OCI-LY7 (cell line): Measurements from ENCODE around the gene CYP3A4.

Source experiments
- EZH2phosphoT487 ChIP-seq: fragments of 200-600 bp; sonication (generic); IDR thresholded peaks from 2 replicates; pipeline ENCODE4 v1.6.1; 2018; ENCODE audit warnings: low read depth, borderline replicate concordance, mild to moderate bottlenecking, mixed run types, antibody characterized with exemption, low read length, moderate library complexity, mixed read lengths
- TF ChIP-seq, protein P1 (sequence below): fragments of 200-600 bp; sonication (generic); conservative IDR thresholded peaks from 2 replicates; pipeline ENCODE4 v1.5.1; 2014; ENCODE audit warnings: mild to moderate bottlenecking, antibody characterized with exemption, low read length, moderate library complexity, mixed read lengths

- TF ChIP-seq, protein P1, sequence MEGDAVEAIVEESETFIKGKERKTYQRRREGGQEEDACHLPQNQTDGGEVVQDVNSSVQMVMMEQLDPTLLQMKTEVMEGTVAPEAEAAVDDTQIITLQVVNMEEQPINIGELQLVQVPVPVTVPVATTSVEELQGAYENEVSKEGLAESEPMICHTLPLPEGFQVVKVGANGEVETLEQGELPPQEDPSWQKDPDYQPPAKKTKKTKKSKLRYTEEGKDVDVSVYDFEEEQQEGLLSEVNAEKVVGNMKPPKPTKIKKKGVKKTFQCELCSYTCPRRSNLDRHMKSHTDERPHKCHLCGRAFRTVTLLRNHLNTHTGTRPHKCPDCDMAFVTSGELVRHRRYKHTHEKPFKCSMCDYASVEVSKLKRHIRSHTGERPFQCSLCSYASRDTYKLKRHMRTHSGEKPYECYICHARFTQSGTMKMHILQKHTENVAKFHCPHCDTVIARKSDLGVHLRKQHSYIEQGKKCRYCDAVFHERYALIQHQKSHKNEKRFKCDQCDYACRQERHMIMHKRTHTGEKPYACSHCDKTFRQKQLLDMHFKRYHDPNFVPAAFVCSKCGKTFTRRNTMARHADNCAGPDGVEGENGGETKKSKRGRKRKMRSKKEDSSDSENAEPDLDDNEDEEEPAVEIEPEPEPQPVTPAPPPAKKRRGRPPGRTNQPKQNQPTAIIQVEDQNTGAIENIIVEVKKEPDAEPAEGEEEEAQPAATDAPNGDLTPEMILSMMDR, result no peak
- TF ChIP-seq EZH2phosphoT487, result no peak
These were observed 17.4 kb downstream of the CYP3A4 start for GRCh38 chr7:99766484-99767099.
